ENCODE results near the gene FCGR3B.
"Not testable (repeated sequence)": the region's sequence is repeated elsewhere in the genome, so short reads cannot be mapped to it uniquely, and the experiment has no call there.

FCGR3B gene

DNA sequence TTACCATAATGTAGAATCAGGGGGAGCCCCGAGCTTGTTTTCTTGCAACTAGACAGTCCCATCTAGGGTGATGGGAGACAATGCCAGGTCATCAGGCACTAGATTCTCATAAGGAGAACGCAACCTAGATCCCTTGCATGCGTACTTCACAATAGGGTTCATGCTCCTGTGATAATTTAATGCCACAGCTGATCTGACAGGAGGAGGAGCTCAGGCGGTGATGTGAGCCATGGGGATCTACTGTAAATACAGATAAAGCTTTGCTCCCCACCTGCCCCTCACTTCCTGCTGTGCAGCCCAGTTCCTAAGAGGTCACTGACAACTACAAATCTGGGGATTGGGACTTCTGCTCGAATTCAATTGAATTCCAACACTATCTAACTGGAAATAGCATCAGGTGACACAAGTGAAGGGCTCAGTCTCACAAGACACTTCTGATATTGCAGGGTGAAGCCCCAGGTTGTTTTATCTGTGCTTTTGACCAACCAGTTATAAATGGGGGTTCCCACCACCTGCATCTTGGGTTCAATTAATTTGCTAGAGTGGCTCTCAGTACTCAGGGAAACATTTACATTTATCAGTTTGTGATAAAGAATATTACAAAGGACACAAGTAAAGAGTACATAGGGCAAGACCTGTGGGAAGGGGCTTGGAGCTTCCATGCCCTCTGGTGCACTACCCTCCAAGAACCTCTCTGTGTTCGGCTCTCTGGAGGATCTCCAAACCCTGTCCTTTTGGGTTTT is 7.4 kb upstream of the FCGR3B start:
- DNase-seq, result not testable (repeated sequence)

- not testable (repeated sequence) for DNase-seq
These were observed 6.0 kb upstream of the FCGR3B start for GRCh38 chr1:161636976-161637375.

GRCh38 chr1:161636189-161636782 is 5.3 kb upstream of the FCGR3B start:
- DNase-seq, result not testable (repeated sequence)

GRCh38 chr1:161634993-161635392 is 4.0 kb upstream of the FCGR3B start:
- not testable (repeated sequence) for DNase-seq

DNA sequence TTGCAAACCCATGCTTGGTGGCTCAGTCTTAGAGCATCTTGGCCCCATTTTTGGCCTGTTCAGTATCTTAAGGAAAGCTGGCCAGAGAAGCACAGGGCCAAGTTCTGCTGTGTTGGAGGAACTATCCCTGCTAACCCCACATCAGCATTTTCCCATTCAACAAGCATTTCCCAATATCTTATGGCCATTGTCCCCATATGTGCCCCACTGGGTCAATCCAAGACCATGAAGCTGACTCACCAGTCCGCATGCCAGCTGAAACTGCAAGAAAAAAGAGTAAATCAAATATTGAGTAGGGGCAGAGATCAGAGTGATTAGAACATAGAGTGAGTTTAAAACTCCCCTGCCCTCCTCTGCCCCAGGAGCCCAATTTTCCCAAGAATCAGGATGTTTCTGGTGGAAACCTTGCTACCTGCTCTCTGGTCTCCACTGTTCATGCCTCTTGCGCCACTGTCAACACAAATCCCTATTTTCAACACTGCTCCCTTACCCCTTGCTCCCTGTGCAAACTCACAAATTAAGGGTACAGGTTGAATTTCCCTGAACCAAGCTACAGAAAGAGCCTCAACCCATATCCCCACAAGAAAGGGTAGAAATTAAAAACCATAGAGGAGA is 741 bp downstream of the FCGR3B start:
- DNase-seq, result not testable (repeated sequence)

GRCh38 chr1:161626445-161627146 is 4.4 kb downstream of the FCGR3B start:
- DNase-seq, result not testable (repeated sequence)

DNA sequence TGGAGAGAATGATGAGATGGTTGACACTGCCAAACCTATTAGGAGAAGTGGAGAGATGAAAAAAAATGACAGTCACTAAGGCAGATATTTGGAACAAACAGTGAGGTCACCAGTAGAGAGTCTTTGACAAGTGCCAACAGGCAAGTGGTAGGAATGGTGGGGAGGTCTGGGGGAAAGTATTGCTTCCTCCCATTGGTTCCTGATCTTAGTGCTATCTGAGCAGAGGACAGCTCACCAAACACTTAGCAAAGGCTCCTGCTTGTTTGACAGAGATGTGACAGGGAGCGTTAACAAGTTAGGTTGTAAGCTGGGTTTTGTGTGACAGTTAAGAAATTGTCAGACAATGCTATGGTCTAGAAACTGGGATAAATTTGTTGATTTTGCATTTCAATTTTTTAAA is 6.4 kb downstream of the FCGR3B start:
- not testable (repeated sequence) for DNase-seq

DNA sequence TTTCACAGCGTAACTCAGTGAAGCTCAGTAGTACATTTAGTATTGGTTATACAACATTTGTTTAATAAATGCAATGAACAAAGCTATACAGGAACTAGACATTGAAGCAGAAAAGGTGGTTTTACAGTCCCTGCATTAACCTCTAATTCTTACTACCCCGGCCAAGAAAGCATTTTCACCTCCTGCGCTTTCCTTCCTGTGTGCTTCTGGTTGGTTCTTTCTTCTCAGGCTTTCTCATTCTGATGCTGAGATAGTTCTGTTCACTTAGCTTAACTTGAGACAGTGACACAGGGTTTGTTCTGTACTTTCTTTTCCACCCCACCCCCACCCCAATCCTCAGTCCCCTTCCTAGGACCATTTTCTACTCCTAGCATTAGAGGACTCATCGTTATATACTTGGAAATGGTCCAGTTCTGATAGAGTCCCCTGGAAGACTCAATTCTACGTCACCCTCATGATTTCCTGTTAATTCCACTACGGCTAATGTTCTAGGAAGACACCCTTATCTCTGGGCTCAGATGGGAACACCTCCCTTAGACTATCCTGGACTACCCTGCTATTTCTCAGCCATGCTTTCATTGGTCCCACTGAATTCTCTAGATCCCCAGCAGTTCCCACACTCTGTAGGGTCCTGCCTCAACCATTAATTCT is 7.5 kb downstream of the FCGR3B start:
- DNase-seq, result not testable (repeated sequence)

GRCh38 chr1:161622054-161622453 is 8.9 kb downstream of the FCGR3B start:
- not testable (repeated sequence) for DNase-seq

DNA sequence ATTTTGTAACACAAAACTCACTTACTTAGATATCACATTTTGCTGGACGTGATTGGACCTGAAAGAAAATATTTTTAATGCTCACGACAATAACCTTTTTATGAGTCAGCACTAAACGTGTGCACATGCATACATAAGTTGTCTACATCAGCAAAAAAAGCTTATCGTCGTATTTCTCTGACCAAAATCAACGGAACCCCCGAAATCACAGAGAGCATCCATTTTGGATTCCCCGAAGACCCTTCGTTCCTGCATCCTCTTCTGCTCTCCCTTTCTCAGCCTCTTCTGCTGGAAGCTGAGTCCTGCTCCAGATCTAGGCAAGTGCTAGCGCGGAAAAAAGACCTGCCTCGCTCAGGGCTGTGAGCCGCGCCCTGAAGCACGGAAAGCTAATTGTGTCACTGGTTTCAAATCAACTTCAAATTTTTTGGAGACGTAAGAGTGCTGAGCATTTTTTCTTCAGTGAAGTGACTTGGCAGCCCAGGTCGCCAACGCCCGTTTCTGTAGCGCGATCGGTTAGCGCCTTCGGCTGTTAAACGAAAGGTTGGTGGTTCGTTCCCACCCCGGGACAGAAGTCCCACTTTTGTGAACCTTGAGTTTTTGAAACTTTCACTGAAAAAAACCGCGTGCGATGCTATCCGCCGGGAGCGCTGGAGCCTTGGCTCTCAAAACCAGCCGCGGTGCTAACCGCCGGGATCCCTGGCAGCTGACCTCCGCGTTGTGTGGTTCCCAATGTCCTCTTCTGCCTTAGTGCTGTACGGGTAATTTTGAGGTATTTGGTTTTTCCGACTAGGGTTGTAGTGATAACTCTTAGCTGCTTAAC is 9.6 kb downstream of the FCGR3B start:
- not testable (repeated sequence) for DNase-seq

DNA sequence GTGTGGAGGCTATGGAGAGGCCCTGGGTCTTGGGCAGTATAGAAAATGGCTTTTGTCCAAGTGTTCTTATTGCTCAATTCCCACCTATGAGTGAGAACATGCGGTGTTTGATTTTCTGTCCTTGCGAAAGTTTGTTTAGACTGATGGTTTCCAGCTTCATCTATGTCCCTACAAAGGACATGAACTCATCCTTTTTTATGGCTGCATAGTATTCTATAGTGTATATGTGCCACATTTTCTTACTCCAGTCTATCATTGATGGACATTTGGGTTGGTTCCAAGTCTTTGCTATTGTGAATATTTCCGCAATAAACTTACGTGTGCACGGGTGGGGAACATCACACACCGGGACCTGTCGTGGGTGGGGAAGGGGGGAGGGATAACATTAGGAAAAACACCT is 10.6 kb downstream of the FCGR3B start:
- not testable (repeated sequence) for DNase-seq

DNA sequence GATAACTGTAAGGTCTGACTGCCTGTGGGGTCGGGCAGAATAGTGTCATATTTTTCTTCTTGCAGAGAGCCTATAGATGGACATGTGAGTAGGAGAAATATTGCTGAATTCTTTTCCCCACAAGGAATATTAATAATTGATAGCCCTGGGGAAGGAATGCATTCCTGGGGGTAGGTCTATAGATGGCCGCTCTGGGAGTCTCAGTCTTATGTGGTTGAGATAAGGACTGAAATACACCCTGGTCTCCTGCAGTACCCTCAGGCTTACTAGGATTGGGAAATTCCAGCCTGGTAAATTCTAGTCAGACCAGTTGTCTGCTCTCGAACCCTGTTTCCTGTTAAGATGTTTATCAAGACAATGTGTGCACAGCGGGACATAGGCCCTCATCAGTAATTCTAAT is 12.5 kb downstream of the FCGR3B start:
- DNase-seq, result not testable (repeated sequence)

DNA sequence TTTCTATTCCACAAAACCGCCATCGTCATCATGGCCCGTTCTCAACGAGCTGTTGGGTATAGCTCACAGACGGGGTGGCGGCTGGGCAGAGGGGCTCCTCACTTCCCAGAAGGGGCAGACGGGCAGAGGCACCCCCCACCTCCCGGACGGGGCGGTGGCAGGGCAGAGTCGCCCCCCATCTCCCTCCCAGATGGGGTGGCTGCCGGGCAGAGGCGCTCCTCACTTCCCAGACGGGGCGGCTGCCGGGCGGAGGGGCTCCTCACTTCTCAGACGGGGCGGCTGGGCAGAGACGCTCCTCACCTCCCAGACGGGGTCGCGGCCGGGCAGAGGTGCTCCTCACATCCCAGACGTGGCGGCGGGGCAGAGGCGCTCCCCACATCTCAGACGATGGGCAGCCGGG is 14.6 kb downstream of the FCGR3B start:
- not testable (repeated sequence) for DNase-seq

DNA sequence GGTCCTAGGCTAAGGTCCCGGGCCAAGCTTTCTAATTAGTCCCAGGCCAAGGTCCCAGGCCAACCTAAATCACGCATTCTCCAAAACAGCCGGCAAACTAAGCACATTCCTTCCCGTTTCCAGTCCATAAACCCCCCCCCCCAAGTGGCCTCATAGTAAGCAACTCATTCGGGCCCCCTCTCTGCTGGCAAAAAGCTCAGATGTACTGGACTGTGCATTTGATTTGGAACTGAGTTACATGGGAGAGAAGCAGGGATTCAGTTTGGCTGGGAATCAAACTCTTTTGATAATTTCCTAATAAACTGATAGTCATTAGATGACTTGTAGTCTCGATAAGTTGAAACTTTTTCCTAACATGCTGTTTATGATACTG is 17.8 kb downstream of the FCGR3B start:
- DNase-seq, result not testable (repeated sequence)

GRCh38 chr1:161612322-161613141 is 18.4 kb downstream of the FCGR3B start:
- DNase-seq, result peak; percentile 64

DNA sequence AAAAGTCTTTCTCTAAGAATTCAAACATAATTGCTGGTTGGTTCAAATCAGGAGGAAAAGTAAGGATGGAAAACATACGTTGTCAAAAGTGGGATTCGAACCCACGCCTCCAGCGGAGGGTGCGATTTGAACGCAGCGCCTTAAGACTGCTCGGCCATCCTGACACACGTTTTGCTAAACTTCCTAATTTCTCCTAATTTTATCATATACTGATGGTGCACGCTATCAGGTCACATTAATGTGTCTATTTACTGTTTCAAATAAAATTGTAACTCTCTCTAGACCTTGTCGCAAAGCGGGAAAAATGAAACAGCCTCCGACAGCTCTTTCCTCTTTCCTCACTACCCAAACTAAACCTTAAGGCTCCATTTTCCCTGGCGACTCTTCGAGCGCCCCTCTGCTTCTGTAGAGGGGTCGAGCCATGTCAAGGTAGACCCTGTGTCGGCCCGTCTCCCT is 19.1 kb downstream of the FCGR3B start:
- DNase-seq, result not testable (repeated sequence)

- not testable (repeated sequence) for DNase-seq
These were observed 20.8 kb downstream of the FCGR3B start for GRCh38 chr1:161610198-161610597.

- not testable (repeated sequence) for DNase-seq
These were observed 24.2 kb downstream of the FCGR3B start for GRCh38 chr1:161606541-161607336.

DNA sequence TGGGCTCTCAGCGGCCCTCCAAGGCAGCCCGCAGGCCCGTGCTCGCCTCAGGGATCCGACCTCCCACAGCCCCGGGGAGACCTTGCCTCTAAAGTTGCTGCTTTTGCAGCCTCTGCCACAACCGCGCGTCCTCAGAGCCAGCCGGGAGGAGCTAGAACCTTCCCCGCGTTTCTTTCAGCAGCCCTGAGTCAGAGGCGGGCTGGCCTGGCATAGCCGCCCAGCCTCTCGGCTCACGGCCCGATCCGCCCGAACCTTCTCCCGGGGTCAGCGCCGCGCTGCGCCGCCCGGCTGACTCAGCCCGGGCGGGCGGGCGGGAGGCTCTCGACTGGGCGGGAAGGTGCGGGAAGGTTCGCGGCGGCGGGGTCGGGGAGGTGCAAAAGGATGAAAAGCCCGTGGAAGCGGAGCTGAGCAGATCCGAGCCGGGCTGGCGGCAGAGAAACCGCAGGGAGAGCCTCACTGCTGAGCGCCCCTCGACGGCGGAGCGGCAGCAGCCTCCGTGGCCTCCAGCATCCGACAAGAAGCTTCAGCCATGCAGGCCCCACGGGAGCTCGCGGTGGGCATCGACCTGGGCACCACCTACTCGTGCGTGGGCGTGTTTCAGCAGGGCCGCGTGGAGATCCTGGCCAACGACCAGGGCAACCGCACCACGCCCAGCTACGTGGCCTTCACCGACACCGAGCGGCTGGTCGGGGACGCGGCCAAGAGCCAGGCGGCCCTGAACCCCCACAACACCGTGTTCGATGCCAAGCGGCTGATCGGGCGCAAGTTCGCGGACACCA is 25.0 kb downstream of the FCGR3B start:
- not testable (repeated sequence) for DNase-seq

Measured in NCI-H1048 (cell line).